Measurements from ENCODE around the gene SETDB1. TPM values are rescaled to one million over a fixed set of nuclear protein-coding genes. Genes with fewer than 3 reads are reported as not detected.
"Not testable (repeated sequence)": the region's sequence is repeated elsewhere in the genome, so short reads cannot be mapped to it uniquely, and the experiment has no call there.

The SETDB1 gene
- total RNA-seq, 1 experiment from 2014 or later: 24.0 TPM

GRCh38 chr1:150928775-150929174, 2.6 kb downstream of the SETDB1 start:
- DNase-seq (ENCODE audit: low read depth): not testable (repeated sequence)

- DNase-seq (ENCODE audit: low read depth): peak; percentile 43
Measured at GRCh38 chr1:150931773-150932172, 5.6 kb downstream of the SETDB1 start.

GRCh38 chr1:150944856-150945255, 18.7 kb downstream of the SETDB1 start:
- no peak for DNase-seq (ENCODE audit: low read depth)

- no peak for DNase-seq (ENCODE audit: low read depth)
Measured at GRCh38 chr1:150954708-150955107, 28.5 kb downstream of the SETDB1 start.

GRCh38 chr1:150955280-150955679, 29.1 kb downstream of the SETDB1 start:
- no peak for DNase-seq (ENCODE audit: low read depth)

- DNase-seq (ENCODE audit: low read depth): no peak
Measured at GRCh38 chr1:150957666-150958065, 31.5 kb downstream of the SETDB1 start.

GRCh38 chr1:150960646-150961045, 34.5 kb downstream of the SETDB1 start:
- no peak for DNase-seq (ENCODE audit: low read depth)

GRCh38 chr1:150961756-150962155, 35.6 kb downstream of the SETDB1 start:
- no peak for DNase-seq (ENCODE audit: low read depth)

GRCh38 chr1:150963321-150964163, 37.4 kb downstream of the SETDB1 start:
- DNase-seq (ENCODE audit: low read depth): no peak

- DNase-seq (ENCODE audit: low read depth): no peak
Measured at GRCh38 chr1:150964164-150964489, 38.0 kb downstream of the SETDB1 start.

- no peak for DNase-seq (ENCODE audit: low read depth)
Measured at GRCh38 chr1:150965605-150966004, 39.4 kb downstream of the SETDB1 start.

- no peak for DNase-seq (ENCODE audit: low read depth)
Measured at GRCh38 chr1:150966011-150966410, 39.8 kb downstream of the SETDB1 start.

GRCh38 chr1:150967936-150968335, 41.8 kb downstream of the SETDB1 start:
- DNase-seq (ENCODE audit: low read depth): no peak

GRCh38 chr1:150968491-150968890, 42.3 kb downstream of the SETDB1 start:
- no peak for DNase-seq (ENCODE audit: low read depth)

- no peak for DNase-seq (ENCODE audit: low read depth)
Measured at GRCh38 chr1:150969626-150970025, 43.5 kb downstream of the SETDB1 start.

- DNase-seq (ENCODE audit: low read depth): no peak
Measured at GRCh38 chr1:150970808-150971582, 44.8 kb downstream of the SETDB1 start.

GRCh38 chr1:150971583-150972416, 45.6 kb downstream of the SETDB1 start:
- DNase-seq (ENCODE audit: low read depth): no peak

GRCh38 chr1:150972417-150972940, 46.3 kb downstream of the SETDB1 start:
- no peak for DNase-seq (ENCODE audit: low read depth)

GRCh38 chr1:150973258-150973835, 47.2 kb downstream of the SETDB1 start:
- no peak for DNase-seq (ENCODE audit: low read depth)

- no peak for DNase-seq (ENCODE audit: low read depth)
Measured at GRCh38 chr1:150973836-150974579, 47.8 kb downstream of the SETDB1 start.

Measured in HT1080 (cell line).